ENCODE data around the gene ZBTB3. TPM values are rescaled to one million over a fixed set of nuclear protein-coding genes. Genes with fewer than 3 reads are reported as not detected.
A peak's percentile ranks its signal among the peaks of the same experiment; 100 is the strongest.

ZBTB3 gene
- total and polyA plus RNA-seq, 9 of the 15 experiments (the other 6 are each of a cell fraction or from before 2014, with no cell fraction given), result 1.9 to 10.0 (median 4.9) TPM

DNA sequence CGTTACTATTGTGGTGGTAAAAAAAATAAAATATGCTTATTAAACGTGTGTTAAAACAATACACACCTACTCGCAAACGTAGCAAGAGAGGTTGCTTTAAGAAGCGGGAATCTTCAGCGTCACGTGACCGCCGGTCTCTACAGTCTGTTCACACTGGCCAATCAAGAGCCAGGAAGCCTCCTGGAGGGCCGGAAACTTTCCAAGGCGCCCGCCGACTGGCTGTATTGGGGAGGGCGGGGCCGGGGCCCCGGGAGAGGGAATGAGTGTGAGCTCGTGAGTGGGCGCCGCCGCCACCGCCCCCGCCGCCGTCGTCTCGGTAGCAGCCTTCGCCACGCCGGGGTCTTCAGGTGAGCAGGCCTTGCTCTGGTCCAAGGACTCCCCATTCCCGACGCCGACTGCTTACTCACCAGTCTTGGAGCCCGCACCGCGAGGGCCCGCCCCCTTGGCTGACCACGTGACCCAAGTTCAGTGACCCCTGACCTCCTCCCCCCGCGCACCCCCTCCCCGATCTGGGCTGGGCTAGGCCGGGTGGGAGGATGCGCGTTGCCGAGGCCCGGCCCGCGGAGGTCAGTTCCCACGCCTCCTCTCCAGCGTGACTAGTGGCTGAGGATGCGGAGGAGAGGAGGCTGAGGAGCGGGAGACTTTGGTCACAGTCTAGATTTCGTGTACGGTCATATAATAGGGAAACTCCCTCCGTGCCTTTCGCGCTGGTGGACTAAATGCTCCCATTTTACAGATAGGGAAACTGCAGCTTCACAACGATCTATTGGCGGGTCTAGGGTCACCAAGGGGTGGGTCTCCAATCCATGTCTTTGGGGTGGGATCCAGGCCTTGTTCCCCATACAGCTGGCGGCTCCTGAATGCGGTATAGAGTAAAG lies 17.4 kb upstream of the ZBTB3 start, which contains the start of gene TAF6L (continued):
- TF ChIP-seq ZNF280B (CRISPR knock-in tag; IDR thresholded peaks at IDR 0.05), result no peak
- TF ChIP-seq ZNF444 (CRISPR knock-in tag; IDR thresholded peaks at IDR 0.05), result no peak
- TF ChIP-seq TCF3 (CRISPR knock-in tag; IDR thresholded peaks at IDR 0.05), result no peak; the same call in 1 of the 2 replicates

GRCh38 chr11:62770778-62771143 lies 16.8 kb upstream of the ZBTB3 start:
- BruUV-seq (replicated peaks), result TSS peak; percentile 96
- TF ChIP-seq, protein P1, sequence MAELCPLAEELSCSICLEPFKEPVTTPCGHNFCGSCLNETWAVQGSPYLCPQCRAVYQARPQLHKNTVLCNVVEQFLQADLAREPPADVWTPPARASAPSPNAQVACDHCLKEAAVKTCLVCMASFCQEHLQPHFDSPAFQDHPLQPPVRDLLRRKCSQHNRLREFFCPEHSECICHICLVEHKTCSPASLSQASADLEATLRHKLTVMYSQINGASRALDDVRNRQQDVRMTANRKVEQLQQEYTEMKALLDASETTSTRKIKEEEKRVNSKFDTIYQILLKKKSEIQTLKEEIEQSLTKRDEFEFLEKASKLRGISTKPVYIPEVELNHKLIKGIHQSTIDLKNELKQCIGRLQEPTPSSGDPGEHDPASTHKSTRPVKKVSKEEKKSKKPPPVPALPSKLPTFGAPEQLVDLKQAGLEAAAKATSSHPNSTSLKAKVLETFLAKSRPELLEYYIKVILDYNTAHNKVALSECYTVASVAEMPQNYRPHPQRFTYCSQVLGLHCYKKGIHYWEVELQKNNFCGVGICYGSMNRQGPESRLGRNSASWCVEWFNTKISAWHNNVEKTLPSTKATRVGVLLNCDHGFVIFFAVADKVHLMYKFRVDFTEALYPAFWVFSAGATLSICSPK (IDR thresholded peaks at IDR 0.05; ENCODE audit: borderline replicate concordance), result no peak
- peak; percentile 44; the same call in 1 of the 2 replicates for TF ChIP-seq SPI1 (IDR thresholded peaks at IDR 0.05; ENCODE audit: borderline replicate concordance, low read depth, low read length)
- peak; percentile 17 for TF ChIP-seq CHD1 (IDR thresholded peaks at IDR 0.05; ENCODE audit: low read length)
- no peak for TF ChIP-seq RFX1 (IDR thresholded peaks at IDR 0.05)
- TF ChIP-seq, protein P2, sequence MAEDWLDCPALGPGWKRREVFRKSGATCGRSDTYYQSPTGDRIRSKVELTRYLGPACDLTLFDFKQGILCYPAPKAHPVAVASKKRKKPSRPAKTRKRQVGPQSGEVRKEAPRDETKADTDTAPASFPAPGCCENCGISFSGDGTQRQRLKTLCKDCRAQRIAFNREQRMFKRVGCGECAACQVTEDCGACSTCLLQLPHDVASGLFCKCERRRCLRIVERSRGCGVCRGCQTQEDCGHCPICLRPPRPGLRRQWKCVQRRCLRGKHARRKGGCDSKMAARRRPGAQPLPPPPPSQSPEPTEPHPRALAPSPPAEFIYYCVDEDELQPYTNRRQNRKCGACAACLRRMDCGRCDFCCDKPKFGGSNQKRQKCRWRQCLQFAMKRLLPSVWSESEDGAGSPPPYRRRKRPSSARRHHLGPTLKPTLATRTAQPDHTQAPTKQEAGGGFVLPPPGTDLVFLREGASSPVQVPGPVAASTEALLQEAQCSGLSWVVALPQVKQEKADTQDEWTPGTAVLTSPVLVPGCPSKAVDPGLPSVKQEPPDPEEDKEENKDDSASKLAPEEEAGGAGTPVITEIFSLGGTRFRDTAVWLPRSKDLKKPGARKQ (CRISPR knock-in tag; IDR thresholded peaks at IDR 0.05), result peak; percentile 86; the same call in 1 of the 2 replicates
- TF ChIP-seq, protein P3, sequence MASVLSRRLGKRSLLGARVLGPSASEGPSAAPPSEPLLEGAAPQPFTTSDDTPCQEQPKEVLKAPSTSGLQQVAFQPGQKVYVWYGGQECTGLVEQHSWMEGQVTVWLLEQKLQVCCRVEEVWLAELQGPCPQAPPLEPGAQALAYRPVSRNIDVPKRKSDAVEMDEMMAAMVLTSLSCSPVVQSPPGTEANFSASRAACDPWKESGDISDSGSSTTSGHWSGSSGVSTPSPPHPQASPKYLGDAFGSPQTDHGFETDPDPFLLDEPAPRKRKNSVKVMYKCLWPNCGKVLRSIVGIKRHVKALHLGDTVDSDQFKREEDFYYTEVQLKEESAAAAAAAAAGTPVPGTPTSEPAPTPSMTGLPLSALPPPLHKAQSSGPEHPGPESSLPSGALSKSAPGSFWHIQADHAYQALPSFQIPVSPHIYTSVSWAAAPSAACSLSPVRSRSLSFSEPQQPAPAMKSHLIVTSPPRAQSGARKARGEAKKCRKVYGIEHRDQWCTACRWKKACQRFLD (CRISPR knock-in tag; IDR thresholded peaks at IDR 0.05), result no peak
- peak; percentile 56 for TF ChIP-seq ZFX (CRISPR knock-in tag; IDR thresholded peaks at IDR 0.05)
- TF ChIP-seq, protein P4, sequence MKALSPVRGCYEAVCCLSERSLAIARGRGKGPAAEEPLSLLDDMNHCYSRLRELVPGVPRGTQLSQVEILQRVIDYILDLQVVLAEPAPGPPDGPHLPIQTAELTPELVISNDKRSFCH (CRISPR knock-in tag; IDR thresholded peaks at IDR 0.05), result no peak
- TF ChIP-seq, protein P4 (tag; IDR thresholded peaks at IDR 0.05), result 0 out of 2 replicates have a peak, but pooled peaks have one; percentile 21

More at GRCh38 chr11:62770778-62771143, 16.8 kb upstream of the ZBTB3 start:
- Histone ChIP-seq H3K36me3 (ENCODE audit: control insufficient read depth, insufficient read depth, low read length) (peaks cover 36% of the 10 kb centered on the region; the same call in 2 of the 3 replicates), H2AFZ (ENCODE audit: low read depth, low read length) (peak overlapping the region; percentile 91), H3K4me2 (ENCODE audit: insufficient read depth, low read length) (peak overlapping the region; percentile 86), H4K20me1 (replicated peaks; ENCODE audit: control insufficient read depth, insufficient read depth, low read length) (no peaks in the 10 kb centered on the region), H3K9me1 (ENCODE audit: control insufficient read depth, insufficient read depth, low read length) (no peaks in the 10 kb centered on the region), H3K4me3 (peak overlapping the region; percentile 48), H3K9ac (ENCODE audit: insufficient read depth in 1 of 2, low read depth in 2 of 2, low read length in 2 of 2) (peak overlapping the region; percentile 69 to 89), H3K27me3 (ENCODE audit: control insufficient read depth in 2 of 2, insufficient read depth in 2 of 2, low read length in 2 of 2) (no peaks in the 10 kb centered on the region), H3K9me3 (replicated peaks; ENCODE audit: control insufficient read depth, insufficient read depth, low read depth, low read length) (no peaks in the 10 kb centered on the region), H3K27ac (ENCODE audit: extremely low read depth, low read depth, low read length) (peak overlapping the region; percentile 88), H3K4me1 (replicated peaks in 1 of 2; ENCODE audit: control insufficient read depth in 2 of 2, insufficient read depth in 2 of 2, low read length in 2 of 2) (peaks cover 9 to 24% of the 10 kb centered on the region in 2 experiments), H3K79me2 (ENCODE audit: control insufficient read depth, insufficient read depth, low read length) (peaks cover 28% of the 10 kb centered on the region)
- FAIRE-seq (no peak), ATAC-seq (no peak), DNase-seq (ENCODE audit: extremely low read depth in 1 of 4, low spot score in 3 of 4) (peak in 2 of 4 experiments; percentile 10 to 45)
- intact Hi-C loops (cut with micrococcal nuclease), result no loop called here
- WGBS (ENCODE audit: insufficient coverage, low coverage, missing lambda C conversion rate), result 15% methylated on average over 18 of the region's 18 CpGs
- POLR2A ChIA-PET, result interaction anchor here (0.7 to 3.3 kb wide), 11 partner anchors 8 to 169 kb away, joined by 3 to 16 read pairs (median 6); partner anchors contain the start of genes C11orf98, CSKMT, HNRNPUL2 and MTA2
- CTCF ChIA-PET (ENCODE audit: low intra/inter-chr PET ratio), result no interaction called here
- in situ Hi-C loops (cut with MboI), result no loop called here

All from K562 (cell line).